Measurements from ENCODE around the gene DYNC1I1.

The DYNC1I1 gene

DNA sequence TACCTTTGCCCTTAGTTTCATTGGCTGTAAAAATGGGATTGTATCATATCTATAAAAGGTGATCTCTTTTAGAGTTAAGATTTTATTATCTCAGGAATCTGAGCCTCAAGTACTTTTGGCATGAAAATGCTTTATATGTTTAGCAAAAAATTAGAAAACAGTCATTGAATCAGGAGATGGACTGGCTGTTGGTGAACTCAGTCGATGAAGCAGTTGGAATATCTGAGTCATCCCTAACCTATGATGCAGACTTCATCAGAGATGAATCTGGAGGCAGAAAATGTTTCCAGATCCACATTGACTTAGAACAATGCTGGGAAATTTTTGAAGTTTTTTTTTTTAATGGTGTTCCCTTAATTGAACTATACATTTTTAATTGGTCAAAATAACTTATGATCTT, 321.1 kb downstream of the DYNC1I1 start:
- no peak for DNase-seq

DNA sequence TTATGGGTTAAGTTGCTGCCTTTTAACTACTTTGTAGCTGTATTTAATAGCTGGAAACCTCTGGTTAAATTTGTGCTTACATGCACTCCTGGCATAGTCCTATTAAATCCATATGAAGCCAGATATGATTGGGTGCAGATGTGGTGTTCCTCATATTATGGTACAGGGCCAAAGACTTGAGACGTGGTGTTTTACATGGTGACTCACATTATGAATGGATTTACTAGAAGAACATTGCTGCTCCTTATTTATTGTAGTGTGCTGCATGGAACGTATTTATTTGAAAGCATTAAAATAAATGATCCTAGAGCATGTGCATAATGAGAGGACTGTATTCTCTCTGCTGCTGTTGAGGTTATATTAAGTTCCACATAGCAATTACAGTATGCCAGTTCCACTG, 325.5 kb downstream of the DYNC1I1 start:
- no peak for DNase-seq

DNA sequence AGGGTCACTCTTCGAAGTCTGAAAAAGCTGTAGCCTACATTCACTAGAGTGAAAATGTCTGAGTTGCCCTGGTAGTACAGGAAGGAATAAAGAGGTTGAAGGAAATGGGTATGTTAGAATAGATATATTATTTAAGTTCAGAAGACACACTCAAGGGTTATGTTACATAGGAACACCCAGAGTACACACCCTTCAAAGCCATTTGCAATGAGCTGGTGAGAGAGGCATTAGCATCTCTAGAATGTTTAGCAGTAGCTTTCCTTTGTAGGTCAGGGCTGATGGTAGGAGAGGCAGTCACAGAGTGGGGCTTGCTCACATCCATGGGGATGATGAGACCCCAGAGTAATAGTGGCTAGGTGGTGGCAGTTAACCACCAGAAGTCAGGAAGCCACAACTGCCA, 328.4 kb downstream of the DYNC1I1 start:
- no peak for DNase-seq

DNA sequence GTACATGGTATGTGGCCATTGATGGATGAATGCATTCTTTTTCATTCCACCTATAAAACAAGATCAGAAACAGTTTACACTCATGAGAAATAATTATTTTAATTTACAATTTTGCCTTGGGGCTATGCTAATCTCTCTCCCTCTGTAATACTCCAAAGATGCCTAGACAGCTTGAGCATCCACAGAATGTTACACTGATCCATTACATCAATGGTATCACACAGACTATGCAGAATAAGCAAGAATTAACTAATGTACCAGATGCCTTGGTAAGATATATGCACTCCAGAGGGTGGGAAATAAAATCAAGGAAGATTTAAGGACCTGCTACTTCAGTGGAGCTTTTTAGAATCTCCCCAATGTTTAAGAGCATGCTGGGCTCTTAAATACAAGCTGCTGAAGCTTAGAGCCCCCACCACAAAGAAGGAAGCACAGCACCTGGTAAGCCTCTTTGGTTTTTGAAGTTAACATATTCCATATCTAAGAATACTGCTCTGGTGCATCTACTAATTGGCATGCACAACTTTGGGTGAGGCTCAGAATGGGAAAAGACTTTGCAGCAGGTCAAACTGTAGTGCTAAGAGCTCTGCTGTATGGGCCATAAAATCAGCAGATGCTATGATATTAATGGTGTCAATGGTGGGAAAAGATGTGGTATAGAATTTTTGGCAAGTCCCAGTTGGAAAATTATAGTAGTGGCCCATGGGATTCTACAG, 329.9 kb downstream of the DYNC1I1 start:
- DNase-seq = no peak

DNA sequence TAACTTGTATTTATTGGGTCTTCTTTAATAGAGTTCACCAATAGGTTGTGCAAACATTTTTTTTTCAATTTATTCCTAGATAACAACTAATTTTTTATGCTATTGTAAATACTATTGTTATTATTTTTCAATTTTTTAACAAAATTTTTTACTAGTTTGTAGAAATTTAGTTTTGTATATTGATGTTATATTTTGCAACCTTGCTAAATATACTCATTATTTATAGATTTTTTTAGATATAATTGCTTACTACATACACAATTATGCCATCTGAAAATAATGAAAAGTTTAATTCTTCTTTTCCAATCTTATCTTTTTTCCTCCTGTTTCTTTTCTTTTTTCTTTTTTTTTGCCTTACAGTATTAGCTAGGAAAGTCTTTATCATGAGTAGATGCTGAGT, 332.6 kb downstream of the DYNC1I1 start:
- no peak for DNase-seq

DNA sequence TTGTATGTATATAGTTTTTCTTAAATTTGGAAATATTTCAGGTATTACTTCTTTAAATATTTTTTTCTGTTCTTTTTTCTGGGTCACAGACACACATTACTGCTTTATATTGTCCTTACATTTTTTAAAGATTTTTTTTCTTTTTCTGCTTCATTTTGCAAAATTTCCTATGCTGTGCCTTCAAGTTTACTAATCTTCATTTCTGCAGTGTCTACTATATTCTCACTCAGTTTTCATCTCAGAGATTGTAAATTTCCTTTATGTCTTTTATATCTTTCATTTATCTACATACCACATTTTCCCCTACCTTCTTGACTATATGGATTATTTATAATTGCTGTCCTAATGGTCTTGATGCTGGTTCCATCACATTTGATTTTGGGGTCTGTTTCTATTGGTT, 339.1 kb downstream of the DYNC1I1 start:
- no peak for DNase-seq

DNA sequence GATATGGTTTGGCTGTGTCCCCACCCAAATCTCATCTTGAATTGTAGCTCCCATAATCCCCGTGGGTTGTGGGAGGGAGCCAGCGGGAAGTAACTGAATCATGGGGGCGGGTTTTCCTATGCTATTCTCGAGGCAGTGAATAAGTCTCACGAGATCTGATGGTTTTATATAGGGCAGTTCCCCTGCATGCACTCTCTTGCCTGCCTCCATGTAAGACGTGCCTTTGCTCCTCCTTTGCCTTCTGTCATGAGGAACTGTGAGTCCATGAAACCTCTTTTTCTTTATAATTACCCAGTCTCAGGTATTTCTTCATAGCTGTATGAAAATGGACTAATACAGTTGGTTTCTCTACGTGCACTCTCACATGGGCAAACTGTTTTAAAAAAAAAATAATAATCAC, 341.8 kb downstream of the DYNC1I1 start:
- DNase-seq = no peak

DNA sequence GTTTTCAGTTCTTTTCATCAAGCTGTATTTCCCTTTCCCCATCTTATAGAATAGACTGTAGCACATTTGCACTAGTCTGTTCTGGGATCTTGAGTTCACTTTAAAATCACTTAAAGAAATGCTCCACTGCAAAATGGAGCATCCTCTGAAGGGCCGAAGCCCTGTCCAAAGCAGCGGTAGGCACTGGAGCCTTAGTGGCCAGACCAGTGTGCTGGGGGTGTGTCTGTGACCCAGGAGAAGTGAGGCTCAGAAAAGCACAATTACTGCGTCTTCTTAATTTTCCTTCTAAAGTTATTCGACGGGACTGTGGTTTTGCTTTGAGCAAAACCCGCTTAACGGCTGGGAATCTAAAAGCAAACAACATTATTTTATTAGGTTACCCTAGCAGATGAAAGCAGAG, 343.8 kb downstream of the DYNC1I1 start:
- DNase-seq = no peak

DNA sequence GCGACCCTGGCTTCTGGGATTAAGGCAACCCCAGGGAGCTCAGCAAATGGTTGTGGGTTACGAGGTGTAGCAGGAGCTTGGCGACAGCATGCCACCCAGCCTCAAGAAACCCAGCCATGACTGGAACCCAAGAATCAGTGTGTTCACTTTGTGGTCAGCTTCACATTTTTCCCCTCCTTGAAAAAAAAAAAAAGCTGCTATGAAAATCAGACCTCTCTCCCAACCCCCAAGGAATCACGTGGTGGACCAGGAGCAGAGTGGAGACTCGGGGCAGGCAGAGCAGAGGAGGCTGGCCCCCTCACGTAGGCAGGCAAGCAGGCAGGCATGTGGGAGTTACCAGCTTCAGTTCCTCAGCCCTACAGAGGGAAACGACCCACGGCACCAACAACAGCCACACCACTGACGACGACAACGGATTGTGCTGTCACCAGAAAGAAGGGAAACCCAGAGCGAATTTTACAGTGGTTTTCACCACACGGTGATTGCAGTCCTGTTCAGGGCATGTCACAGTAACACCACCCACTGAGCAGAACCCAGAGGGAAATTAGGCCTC, 346.2 kb downstream of the DYNC1I1 start:
- no peak for DNase-seq

DNA sequence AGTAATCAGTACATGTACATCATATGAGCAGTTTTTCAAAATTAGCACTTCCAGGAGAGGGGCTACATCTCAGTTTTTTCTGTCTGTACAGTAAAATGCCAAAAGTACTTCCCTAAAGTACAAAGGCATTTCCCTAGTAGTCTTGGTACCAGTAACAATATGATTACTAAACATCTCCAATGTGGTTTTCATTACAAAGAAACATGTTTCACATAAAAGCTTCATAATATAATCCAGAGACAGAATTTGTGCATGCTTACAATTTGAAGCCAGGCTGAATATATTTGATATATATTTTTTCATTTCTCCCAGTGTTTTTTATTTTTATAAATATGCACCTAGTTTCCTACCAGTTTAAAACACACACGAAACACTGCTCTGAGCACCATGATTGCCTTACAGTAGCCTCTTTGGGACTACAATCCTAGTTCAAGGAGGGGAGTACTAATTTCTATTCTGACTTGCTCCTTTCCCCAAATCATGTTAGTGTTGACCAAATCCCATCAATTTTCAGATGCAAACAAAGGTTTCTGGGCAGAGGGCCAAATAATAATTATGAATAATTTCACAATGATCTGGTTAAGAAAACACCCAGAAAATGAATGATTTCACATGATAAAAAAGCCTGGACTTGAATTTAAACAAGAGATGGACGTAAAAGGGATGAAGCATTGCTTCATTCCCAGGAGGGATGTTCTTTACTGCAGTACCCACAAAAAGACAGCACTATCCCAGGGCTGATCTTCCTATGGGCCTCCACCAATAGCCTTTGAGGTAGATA, 348.3 kb downstream of the DYNC1I1 start:
- peak; percentile 82 for DNase-seq

DNA sequence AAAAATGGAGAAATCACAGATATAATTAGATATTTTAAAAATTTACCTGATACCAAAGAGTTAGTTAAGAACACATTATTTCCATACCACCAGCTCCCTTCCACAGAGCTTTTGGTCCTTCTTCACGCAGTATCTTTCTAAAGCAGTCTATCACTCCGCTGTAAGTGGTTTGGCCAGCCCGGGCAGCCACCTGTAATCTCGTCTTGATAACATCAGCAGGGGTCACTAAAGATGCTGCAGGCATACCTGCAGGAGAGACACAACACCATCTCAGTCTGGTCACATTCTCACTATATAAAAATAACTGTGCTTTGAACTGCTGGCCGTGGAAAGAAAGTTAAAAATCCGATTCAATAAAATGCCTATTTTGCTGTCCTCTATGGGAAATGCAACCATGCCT, 349.4 kb downstream of the DYNC1I1 start:
- no peak for DNase-seq

DNA sequence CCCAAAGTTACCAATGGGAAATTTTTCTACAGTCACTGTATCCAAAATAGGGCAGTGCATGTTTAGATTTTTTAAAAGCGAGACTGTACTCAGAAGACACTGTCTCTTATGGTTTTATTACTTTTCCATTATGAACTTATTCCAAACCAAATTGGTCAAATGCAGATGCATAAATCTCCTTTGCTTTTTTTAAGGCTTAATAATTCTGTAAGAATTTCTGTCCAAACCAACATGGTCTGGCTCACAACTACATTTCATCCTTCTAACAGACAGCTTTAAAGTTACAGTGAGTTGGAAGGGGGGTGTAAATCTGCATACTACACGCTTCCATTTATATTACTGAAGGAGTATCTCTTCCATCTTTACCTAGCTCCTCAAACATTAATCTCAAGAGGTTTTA, 350.4 kb downstream of the DYNC1I1 start:
- DNase-seq = no peak

DNA sequence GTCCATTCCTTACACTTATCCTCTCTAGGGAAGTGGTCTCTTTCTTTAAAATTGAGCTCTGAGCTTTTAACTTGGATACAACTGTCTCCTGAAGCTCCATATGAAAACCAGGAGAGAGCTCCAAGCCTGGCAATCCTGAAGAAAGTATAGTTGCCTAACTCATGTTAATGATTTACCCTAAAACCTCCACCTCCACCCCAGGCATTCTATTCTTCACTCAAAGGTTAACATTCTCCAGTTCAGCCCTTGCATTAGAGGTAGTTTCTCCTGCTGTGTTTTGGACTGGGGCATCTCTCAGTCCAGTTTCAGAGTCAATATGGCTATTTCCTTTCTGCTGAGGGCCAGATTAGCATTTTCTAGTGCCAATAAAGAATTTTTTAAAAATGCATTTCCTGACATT, 354.0 kb downstream of the DYNC1I1 start:
- no peak for DNase-seq

DNA sequence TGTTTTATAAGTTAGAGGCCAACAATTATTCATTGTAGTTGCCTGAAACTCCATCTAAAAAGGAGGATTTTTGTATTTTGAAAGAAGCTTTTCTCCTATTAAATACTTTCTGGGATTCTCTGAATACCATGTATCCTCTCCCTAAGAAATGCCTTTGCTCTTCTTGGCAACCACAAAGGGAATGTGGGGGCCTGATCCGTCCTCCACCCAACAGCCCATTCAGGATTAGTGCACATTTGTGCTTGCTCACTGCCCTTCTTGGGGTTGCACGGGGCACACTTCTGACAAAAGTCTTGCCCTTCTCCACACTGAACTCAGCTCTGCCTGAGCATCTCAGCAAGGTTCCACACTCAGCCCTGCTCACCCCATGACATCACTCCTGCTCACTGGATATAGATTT, 355.4 kb downstream of the DYNC1I1 start:
- DNase-seq = no peak

DNA sequence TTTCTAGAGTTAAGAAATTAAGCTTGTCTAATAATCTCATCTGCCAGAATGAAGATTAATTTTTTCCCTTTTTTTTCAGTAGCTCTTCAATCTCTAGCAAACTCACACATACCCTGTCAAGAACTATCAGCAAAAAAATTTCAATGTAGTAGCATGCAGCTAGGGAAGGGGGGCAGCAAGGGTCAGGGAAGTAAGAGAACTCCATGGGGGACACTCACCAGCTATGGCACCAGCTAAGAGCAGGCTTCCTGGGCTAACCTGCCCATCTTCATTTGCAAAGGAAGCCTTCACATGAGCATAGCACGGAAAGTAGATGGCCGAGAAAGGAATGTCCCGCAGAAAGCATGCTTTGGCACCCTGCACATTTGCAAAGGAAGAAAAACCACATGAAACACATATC, 359.2 kb downstream of the DYNC1I1 start:
- DNase-seq = peak; percentile 57

DNA sequence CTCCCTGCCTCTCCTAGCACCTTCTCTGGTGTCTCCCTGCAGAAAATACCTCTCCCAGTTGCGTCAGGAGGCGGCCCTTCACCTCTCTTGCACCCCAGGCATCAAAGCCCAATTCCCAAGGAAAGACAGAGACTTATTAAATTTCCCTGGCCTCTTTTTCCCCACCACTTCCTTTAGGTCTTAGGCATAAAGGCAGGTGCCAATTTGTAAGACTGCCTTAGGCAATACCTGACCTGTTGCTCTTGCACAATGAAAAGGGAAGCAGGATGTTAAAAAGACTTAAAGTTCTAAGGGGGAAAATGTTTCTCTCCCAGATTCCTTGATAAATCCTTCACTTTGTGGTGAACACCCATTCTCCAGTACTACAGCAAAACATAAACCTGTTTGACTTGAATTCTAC, 362.9 kb downstream of the DYNC1I1 start:
- DNase-seq = peak; percentile 35

DNA sequence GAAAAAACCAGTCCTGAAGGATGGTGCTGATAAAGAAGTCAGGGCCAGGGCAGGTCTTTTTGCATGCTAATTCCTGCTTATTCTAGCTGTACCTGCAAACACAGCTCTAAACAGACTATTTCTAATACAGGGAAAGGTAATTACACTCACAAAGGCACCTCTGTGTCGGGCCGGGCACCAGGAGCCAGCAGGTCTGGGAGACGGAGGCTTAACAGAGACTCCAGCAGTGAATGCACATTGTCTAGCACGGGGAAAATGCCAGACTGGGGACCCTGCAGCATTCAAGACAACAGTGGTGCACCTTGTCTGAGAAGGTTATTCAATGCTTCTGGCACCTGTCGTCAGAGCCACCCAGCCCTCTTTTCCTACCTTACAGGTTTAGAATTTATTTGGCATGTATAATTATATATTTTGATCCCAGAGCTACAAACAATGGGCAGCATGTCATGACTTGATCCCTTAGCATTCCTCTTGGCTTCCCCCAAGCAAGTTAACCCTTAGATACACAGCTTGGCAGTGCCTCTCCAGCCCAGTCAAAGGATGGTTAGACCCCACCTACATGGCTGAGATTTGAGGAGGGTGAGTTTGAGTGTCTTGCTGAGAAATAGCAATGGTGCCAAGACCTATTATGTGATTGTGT, 364.4 kb downstream of the DYNC1I1 start:
- peak; percentile 99 for DNase-seq

DNA sequence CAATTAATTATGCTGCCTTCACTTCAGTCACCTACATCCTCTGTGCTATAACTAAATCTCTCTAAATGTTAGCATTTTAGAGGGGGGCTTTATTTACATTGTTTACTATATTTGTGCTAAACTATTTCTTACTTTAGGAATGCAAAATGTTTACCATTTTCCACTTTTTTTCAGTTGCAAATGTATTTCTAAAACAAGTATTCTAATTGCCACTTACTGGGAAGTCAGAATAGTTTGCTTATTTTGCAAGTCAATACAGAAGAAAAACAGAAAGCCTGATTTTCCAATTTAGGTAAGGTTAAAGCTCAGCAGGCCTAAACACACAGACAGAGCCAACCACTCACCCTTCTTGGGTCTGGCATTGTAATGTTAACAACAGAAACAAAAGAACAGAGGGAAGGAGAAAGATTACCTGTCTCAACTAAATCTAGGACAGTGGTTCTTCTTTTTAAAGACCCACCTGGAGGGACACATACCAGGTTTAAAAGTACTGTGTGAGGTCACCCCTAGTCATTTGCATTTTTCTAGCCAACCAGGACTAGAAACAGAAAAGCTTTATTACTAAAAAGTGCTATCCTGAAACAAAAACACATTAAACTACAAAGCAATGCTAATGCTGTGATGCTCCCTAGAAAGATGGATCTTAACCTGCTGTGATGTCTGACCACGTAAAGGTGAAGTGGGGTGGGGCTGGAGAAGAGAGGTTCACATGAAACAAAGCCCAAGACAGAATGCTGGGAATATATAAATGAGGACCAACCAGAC, 371.3 kb downstream of the DYNC1I1 start:
- no peak for DNase-seq

DNA sequence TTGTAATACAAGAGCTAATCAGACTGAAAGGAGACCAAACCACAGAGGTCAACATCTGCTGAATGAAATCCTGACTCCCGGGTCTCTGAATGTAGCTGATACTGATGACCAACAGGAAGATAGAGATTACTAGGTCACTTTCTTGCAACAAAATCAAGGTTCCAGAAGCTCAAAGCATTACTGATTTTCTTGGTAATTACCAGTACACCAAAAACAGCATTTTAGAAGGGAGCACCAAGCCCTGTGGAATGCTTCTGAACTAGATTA, 371.8 kb downstream of the DYNC1I1 start:
- no peak for DNase-seq
